ENCODE results near the gene SERPINB10. TPM values are rescaled to one million over a fixed set of nuclear protein-coding genes. Genes with fewer than 3 reads are reported as not detected.

The SERPINB10 gene
- total and polyA plus RNA-seq, 2 of the 8 experiments (the other 6 are each of a cell fraction or from before 2014, with no cell fraction given): not detected

- TF ChIP-seq, protein P1, sequence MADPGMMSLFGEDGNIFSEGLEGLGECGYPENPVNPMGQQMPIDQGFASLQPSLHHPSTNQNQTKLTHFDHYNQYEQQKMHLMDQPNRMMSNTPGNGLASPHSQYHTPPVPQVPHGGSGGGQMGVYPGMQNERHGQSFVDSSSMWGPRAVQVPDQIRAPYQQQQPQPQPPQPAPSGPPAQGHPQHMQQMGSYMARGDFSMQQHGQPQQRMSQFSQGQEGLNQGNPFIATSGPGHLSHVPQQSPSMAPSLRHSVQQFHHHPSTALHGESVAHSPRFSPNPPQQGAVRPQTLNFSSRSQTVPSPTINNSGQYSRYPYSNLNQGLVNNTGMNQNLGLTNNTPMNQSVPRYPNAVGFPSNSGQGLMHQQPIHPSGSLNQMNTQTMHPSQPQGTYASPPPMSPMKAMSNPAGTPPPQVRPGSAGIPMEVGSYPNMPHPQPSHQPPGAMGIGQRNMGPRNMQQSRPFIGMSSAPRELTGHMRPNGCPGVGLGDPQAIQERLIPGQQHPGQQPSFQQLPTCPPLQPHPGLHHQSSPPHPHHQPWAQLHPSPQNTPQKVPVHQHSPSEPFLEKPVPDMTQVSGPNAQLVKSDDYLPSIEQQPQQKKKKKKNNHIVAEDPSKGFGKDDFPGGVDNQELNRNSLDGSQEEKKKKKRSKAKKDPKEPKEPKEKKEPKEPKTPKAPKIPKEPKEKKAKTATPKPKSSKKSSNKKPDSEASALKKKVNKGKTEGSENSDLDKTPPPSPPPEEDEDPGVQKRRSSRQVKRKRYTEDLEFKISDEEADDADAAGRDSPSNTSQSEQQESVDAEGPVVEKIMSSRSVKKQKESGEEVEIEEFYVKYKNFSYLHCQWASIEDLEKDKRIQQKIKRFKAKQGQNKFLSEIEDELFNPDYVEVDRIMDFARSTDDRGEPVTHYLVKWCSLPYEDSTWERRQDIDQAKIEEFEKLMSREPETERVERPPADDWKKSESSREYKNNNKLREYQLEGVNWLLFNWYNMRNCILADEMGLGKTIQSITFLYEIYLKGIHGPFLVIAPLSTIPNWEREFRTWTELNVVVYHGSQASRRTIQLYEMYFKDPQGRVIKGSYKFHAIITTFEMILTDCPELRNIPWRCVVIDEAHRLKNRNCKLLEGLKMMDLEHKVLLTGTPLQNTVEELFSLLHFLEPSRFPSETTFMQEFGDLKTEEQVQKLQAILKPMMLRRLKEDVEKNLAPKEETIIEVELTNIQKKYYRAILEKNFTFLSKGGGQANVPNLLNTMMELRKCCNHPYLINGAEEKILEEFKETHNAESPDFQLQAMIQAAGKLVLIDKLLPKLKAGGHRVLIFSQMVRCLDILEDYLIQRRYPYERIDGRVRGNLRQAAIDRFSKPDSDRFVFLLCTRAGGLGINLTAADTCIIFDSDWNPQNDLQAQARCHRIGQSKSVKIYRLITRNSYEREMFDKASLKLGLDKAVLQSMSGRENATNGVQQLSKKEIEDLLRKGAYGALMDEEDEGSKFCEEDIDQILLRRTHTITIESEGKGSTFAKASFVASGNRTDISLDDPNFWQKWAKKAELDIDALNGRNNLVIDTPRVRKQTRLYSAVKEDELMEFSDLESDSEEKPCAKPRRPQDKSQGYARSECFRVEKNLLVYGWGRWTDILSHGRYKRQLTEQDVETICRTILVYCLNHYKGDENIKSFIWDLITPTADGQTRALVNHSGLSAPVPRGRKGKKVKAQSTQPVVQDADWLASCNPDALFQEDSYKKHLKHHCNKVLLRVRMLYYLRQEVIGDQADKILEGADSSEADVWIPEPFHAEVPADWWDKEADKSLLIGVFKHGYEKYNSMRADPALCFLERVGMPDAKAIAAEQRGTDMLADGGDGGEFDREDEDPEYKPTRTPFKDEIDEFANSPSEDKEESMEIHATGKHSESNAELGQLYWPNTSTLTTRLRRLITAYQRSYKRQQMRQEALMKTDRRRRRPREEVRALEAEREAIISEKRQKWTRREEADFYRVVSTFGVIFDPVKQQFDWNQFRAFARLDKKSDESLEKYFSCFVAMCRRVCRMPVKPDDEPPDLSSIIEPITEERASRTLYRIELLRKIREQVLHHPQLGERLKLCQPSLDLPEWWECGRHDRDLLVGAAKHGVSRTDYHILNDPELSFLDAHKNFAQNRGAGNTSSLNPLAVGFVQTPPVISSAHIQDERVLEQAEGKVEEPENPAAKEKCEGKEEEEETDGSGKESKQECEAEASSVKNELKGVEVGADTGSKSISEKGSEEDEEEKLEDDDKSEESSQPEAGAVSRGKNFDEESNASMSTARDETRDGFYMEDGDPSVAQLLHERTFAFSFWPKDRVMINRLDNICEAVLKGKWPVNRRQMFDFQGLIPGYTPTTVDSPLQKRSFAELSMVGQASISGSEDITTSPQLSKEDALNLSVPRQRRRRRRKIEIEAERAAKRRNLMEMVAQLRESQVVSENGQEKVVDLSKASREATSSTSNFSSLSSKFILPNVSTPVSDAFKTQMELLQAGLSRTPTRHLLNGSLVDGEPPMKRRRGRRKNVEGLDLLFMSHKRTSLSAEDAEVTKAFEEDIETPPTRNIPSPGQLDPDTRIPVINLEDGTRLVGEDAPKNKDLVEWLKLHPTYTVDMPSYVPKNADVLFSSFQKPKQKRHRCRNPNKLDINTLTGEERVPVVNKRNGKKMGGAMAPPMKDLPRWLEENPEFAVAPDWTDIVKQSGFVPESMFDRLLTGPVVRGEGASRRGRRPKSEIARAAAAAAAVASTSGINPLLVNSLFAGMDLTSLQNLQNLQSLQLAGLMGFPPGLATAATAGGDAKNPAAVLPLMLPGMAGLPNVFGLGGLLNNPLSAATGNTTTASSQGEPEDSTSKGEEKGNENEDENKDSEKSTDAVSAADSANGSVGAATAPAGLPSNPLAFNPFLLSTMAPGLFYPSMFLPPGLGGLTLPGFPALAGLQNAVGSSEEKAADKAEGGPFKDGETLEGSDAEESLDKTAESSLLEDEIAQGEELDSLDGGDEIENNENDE (IDR thresholded peaks at IDR 0.05; ENCODE audit: insufficient replicate concordance, low read length): no peak
- TF ChIP-seq MAFK (IDR thresholded peaks at IDR 0.05; ENCODE audit: low read depth, low read length) (no peak), POLR2AphosphoS5 (IDR thresholded peaks at IDR 0.05; ENCODE audit: low read depth, low read length) (no peak), SP2 (IDR thresholded peaks at IDR 0.05; ENCODE audit: low read length) (no peak), TAF7 (optimal IDR thresholded peaks at IDR 0.05; ENCODE audit: borderline replicate concordance, low read depth, low read length) (no peak), ATF2 (IDR thresholded peaks at IDR 0.05; ENCODE audit: low read length) (no peak), NRF1 (IDR thresholded peaks at IDR 0.05; ENCODE audit: low read depth, low read length) (no peak)
Measured at GRCh38 chr18:63963615-63964256, 56.0 kb downstream of the SERPINB10 start (continued).

Measured in H1 (cell line).